NCI-H128 (cell line): ENCODE measurements around the gene ADCYAP1R1.

Experiments used
- DNase-seq: peaks from one replicate; lab custom pipeline; 2025; ENCODE audit not compliant: unreplicated experiment; lab: John Stamatoyannopoulos, UW

The ADCYAP1R1 gene

DNA sequence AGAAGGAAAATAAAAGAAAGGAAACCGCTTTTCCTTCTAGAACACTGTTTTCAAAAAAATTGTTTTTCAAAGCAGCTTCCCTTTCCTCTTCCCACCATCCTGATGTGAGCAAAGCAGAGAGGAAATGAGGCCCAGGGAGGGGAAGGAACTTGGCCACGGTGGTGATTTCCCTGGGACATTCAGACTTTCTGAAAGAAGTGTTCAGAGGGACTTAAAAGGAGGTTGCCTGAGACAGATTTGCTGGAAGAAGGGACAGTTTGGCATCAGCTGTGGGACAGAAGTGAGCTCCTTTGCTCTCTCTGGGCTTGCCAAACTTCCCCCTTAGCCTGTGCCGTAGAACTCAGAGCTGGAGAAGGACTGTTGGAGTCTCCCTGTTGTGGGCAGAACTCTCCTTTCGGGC is 30.3 kb downstream of the ADCYAP1R1 start:
- no peak for DNase-seq

DNA sequence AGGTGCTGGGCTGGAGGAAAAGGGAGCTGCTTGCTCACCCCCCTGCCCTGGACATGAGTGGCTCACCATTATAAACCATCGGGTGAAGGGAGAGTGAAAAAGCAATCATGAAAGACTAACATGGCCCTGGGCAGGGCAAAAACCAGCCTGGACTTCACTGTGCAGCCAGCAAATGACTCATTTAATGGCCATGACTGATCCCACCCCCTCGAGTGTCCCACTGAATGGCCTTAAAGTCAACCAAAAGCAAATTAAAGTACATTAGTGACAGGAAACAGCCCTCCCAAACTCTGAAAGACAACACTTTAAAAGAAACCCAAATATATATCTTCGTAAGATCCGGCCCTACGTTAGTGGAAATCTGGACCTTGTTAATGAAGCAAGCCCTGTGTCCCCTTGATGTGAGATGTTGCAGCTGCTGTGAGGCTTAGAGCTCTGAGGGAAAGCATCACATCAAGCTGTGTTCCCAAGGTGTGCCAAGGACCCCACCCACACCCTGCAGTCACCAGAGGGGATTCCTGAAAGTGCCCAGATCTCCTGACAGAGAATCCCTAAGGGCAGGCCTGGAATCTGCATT is 31.2 kb downstream of the ADCYAP1R1 start:
- DNase-seq: no peak

DNA sequence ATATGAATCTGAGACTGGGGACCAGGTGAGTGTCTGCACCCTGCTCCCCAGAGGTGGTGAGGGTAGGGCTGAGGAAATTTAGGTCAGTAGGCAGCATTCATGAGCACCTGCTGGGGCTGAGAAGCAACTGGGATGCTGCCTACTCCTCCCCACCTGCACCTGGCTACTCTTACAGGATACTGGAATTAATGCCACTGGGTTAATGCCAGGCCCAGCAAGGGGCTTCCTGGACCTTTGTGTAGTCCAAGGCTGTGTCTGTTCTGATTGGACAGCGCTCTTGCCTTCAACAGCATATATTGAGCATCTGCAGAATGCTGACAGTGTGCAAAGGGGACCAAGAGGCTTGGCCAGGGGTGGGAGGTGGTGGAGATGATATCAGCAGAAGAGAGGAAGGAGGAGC is 32.1 kb downstream of the ADCYAP1R1 start:
- DNase-seq: no peak

DNA sequence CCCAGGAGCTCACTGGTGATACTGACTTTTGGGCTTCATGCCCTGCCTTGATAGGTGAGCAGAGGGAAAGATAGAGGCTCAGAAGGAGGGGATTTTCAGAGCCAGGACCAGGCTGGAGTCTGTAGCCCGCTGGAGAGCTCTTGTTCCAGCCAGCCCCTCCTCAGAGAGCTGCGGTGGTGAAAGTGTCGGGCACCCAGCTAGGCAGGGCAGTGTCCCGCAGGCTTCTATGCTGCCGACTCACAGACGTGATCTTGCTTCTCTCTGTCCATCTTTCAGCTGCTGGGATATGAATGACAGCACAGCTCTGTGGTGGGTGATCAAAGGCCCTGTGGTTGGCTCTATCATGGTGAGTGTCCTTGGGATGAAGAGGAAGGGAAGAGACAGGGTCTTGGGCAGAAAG is 35.2 kb downstream of the ADCYAP1R1 start:
- no peak for DNase-seq

DNA sequence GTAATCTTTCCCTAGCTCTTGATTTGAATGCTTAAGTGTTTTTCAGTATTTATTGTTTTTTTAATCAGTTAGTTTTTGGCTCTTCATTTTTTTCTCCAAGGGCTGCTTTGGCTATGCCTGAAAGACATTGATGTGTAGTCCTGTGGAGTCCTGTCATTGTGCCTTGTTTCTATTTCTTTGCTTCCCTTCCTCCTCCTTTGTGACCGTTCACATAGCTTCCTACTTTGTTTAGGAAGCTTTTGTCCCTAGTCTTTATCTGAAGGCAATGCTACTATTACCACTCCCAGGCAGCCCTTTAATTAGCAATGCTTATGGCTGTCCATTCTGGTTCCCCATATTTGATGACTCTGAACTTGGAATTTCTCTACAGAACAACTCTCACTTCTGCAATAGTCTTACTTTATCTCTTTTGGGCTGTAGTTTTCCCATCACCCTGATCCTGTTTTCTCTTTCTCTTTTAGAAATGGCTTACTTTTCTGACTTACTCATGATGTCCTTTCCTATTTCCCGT is 39.9 kb downstream of the ADCYAP1R1 start:
- DNase-seq: no peak

DNA sequence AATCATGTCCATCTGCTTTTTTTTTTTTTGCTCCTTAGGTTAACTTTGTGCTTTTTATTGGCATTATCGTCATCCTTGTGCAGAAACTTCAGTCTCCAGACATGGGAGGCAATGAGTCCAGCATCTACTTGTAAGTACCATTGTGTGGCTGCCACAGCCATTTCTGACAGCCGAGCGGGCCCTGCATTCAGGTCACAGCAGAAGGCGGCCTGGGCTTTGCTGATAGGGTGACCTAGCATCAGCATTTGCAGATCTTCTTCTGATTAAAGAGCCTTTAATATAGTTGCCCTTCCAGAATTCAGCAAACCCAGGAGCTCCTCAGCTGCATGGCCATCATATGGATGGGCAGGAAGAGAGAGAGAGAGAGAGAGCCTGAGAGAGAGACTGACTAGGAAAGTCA is 40.5 kb downstream of the ADCYAP1R1 start:
- no peak for DNase-seq

DNA sequence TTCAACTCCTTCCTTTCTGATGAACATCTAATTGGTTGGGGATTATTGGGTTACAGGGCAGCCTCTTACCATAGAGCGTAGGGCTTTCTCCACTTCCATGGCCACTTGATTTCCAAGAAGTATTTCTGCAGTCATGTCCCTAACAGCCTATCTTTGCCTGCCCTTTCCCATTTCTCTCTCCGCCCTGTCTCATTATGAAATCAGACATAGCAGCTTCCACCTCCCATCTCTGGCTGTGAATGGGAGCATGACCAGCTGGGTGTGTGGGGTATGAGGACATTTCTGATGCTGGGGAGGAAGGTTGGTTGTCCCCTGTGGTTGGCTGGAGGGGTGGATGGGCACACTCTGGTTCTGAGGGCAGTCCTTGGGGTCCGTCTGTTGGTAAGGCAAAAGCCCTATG is 41.2 kb downstream of the ADCYAP1R1 start:
- no peak for DNase-seq

DNA sequence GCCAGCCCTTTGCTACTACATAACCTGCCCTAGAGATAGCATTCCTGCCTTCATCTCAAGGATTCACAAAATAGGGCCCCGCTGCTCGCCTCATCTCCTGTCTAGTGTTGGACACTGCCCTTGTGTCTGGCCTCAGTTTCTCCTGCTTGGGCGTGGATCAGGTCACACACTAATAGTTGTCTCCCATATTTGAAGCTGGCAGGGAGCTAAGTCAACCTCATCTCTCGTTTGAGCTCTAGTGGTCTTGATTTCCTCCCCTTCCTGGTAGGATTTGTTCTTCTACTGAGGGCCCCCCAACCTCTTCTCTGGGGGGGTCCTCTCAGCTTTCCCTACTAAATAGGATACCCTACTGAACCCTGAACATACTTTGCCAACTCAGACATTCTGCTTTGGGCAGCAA is 42.2 kb downstream of the ADCYAP1R1 start:
- DNase-seq: no peak

DNA sequence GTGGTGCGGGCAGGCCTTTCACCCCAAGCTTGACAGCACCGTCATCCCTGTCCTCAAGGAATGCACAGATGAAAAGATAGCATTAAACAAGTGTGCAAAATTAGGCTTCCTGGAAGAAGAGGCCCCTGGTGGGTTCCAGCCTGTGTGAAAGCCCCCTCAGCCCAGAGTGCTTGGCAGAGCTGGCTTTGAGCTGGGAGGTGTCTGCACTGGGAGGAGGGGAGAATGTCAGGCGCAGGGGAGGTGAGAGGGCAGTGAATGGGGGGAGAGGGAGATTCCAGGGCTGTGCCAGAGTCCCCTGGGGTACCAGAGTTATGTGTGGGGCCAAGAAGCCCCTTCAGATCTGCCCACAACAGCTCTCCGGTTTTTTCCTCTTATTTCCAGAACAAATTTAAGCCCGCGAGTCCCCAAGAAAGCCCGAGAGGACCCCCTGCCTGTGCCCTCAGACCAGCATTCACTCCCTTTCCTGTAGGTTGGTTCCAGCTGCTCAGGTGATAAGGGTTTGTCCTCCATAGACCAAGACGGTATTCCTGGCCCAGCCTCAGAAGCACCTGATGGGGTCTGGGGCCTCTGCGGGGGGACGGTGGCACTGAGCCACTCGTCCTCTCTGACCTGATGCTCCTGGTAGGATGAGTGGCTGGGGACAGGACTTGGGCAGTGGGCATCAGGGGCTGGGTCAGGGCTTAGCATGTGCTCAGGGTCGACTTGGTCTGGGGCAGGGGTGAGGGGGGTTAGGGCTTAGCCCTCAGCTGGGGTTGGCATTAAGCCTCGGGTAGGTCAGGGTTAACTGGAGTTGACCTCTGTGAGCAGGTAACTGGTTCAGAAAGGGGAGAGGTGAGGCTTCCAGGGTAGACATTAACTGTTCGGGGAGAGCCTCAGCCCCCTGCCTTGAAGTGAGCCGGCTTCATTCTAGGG is 43.4 kb downstream of the ADCYAP1R1 start:
- DNase-seq: no peak

DNA sequence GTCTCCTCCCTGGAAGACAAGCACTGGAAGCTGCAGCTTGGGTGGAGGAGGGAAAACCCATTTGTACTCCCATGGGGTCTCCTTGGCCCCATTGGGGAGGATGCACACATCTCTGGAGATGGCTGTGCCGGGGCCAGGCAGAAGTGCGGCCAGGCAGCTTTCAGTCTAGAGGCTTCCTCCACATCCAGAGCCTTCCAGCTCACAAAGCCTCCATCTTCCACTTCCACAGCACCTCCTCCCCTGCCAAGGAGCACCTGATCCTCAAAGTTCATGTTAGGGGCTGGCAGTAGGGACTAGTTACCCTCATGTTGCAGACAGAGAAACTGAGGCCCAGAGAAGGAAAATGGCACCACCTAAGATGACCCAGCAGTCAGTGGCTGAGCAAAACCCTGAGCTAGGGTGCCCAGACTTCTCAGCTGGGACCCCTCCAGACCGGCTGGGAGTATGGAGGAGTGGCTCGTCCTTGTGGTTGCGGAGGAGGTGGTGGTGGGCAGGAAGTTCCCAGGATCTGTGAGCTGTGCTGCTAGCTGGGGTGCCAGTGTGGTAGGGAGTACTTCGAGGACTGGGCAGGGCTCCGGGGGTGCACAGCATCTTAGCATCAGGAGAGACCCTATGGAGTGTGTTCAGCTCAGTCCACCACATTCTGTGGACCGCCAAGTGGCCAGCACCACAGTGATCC is 44.2 kb downstream of the ADCYAP1R1 start:
- no peak for DNase-seq

DNA sequence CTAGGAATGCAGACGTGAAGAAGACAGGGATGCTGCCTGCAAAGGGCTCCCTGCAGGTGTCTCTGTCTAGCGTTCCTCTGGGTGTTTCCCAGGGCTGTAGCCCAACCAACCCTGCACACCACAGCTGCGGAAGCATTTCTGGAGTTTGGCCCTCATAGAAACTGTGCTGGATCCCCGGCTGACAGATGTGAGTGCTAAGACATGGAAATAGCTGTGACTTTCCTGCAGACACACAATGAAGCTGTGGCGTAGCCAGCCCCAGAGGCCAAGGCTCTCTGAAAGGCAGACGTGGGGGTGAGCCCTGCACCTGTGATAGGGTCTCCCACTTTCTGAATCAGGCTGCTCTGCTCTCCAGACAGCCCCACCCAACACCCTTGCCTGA is 44.8 kb downstream of the ADCYAP1R1 start:
- no peak for DNase-seq

DNA sequence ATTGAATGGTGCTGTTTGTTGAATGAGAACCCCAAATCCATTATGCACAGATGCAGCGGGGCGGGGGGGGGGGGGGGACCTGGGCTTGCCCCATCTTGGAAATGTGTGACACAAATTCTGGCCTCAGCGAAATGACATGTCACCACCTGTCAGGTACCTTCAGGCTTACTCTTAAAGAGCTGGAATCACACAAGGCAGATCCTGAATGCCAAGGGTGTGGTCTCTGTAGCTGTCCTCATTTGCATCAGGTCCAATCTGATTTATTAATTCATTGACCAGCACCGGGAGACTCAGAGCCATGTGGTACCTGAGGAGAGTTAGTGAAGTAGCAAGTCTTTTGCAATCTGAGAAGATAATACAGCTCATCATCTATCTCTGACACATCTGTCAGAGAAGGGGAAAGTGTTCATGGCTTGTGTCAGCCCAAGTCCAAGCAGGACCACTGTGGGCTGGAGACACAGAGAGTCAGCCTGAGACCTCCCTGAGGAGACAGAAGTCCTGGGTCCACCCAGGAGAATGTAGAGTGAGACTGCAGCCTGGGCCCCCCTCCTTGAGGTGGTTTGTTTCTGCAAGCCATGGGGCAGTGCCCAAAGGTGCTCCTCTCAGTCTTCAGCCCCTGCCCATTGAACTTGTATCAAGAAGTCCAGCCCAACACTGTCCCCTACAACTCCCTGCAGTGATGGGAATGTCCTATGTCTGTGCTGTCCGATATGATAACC is 46.7 kb downstream of the ADCYAP1R1 start:
- DNase-seq: no peak

DNA sequence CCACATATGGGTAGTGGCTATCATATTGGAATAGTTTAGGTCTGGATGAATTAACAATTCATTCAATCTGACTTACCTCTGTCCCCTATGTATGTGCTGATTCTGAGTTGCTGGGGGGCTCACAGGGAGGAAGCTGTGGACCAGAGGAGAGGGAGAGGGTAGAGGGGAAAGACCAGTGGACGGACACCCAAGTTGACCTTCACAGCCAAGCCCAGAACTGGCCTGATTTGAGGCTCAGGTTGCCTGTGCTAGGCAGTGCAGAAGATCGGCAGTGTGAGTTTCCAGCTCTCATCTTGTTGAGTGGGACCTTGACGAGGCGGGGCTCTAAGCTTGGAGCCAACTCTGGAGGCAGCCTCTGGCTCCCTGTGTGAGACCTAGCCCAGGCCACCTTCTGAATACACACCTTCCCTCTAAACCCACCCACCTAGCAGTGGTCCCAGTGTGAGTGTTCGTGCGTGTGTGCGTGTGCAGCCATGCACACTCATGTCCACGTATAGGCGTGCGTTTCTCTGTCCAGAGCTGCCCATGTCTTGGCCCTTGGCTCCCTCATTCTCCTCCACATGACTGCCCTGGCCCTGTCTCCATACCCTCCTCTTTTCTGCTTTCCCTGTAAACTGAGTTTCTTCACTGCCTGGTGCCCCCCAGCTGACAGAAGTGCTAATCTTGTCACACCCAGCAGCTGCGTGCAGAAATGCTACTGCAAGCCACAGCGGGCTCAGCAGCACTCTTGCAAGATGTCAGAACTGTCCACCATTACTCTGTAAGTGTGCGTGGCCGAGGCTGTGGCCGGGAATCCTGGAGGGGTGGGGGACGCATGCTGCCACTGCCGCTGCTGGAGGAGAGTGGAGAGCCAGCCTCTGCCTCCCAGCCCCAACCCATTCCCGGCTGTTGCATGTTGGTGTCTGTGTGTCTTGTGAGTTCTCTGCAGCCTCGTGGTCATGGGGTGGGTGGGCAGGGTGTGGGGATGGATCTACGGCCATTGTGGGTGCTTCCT is 47.6 kb downstream of the ADCYAP1R1 start:
- DNase-seq: no peak

DNA sequence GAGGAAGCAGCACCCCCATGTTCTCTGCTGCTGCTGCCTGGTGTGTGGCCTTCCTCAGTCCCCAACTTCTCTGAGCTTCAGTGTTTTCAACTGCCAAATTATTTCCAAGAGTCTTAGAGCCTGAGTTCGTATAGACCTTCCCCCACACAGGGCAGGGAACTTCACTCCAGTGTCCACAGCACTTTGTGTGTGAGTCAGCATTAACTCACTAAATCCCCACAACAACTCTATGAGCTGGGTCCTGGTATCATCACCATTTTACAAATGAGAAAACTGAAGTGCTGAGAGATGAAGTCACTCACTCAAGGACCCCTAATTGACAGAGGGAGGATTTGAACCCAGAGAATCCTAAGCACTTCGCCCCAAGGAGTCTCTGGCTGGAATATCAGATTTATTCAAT is 48.3 kb downstream of the ADCYAP1R1 start:
- no peak for DNase-seq

DNA sequence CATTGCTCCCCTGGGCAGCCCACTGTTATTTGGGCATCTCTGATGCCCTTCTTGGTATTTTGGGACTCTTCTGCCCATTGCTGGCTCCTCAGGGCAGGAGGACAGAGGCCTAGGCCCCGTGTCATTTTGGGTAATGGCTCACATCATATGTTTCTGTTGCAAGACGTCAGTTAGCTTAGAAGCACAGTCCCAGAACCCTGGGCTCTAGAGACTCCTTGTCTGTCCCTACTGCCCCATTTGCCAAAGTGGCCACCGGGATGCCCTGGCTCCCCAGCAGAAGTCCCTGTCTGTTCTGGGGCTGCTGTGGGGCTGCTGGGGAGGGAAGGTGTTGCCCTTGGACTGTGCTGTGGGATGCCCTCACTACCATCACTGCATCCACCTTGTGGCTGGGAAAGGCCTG is 48.8 kb downstream of the ADCYAP1R1 start:
- DNase-seq: no peak

DNA sequence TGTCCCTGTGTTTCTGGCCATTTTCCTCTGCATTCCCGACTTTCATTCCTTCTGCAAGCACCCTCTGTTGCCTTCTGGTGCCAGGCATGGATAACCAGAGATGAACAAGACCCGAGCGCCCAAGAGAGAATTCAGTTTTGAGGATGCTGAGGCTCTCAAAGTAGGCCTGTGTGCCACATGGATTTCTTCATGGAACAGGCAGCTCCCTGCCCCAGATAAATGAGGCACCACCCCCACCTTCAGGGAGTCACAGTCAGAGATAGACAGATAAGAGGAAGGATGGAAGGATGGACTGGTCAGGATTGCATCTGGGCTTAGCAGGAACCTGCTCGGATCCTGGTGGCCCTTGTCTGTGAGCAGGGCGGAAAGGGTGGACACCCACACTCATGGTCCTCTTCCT is 49.4 kb downstream of the ADCYAP1R1 start:
- no peak for DNase-seq

DNA sequence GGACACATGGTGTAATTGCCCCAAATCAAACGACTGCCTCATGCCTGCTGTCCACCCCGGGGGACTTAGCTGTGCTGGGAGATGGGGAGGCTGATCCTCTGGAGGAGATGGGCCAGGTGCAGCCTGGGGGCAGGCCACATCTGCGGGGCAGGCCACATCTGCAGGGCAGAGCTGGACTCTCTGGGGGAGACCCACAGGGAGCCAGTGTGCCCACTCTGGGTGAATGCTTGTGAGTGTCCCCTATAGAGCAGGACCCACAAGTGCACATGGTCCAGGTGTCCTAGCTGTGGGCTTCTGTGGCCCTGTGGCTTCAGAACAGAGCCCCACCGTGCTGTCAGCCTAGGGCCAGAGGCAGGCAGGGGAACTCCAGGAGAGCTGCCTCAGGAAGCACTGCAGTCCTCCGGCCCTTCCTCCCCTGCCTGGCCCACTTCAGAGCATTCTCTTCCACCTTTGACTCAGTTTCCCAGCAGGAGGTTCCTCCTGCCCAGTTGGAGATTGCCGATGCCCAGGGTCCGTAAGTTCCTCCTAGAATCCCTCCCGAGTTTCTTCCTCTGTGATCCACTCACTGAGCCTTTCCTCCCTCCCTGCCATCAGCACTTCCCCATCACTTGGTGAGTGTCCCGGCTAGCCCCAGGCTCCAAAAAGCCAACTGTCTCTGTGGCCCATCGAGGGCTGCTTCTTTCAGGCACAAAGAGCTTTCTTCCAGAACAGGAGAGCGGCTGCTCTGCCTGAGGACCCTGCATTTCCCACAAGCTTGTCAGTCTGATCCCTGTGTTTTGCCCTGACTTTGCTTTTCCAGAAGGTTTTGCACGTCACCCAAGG is 50.3 kb downstream of the ADCYAP1R1 start:
- no peak for DNase-seq

DNA sequence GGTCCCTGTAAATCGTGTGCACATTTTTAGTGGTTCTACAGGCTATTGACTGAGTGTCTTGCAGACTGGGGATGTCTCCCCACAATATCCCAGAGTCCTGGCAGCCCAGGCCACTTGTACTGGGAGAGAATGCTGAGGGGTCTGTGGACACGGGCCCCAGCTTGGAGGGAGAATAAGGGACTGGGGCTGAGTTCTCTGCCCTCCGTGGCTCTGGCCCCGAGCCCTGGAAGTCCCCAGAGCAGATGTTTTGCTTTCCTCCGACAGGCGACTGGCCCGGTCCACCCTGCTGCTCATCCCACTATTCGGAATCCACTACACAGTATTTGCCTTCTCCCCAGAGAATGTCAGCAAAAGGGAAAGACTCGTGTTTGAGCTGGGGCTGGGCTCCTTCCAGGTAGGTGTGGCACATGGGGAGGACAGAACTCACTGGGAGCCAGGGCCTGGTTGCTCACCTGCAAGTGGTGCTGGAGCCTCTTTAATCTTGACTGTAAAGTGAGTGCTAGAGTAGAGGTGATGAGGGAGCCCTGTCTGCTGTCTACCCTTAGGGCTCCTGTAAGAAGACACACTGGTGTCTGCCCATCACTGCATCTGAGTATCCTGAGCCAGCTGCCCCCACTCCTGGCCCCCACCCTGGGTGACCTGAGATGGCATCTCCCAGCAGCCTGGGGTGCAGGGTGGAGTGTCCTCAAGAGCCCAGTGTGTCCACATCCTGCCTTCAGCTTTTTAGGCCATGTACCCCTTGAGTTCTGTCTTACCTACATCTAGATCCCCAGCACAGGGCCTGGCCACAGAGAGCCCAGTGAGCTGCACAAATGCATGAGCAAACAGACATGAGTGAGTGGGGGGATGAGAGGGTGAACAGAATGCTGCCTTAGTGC is 51.1 kb downstream of the ADCYAP1R1 start:
- no peak for DNase-seq
